GM19328 (cell line): ENCODE data around the gene KCNH3.
"Not testable (repeated sequence)": the region's sequence is repeated elsewhere in the genome, so short reads cannot be mapped to it uniquely, and the experiment has no call there.

ENCODE experiments used
- ATAC-seq: cut with Tn5 transposase; IDR thresholded peaks from one replicate; pipeline ENCODE4 v1.9.1; 2021; ENCODE audit warnings: mild to moderate bottlenecking, moderate library complexity; ENCODE audit not compliant: unreplicated experiment

The KCNH3 gene

GRCh38 chr12:49527361-49528130, 11.3 kb upstream of the KCNH3 start:
- no peak for ATAC-seq

GRCh38 chr12:49529414-49529813, 9.4 kb upstream of the KCNH3 start:
- ATAC-seq, result no peak

- ATAC-seq, result no peak
These were observed 7.1 kb upstream of the KCNH3 start for GRCh38 chr12:49531745-49532144.

- no peak for ATAC-seq
These were observed 5.5 kb upstream of the KCNH3 start for GRCh38 chr12:49533331-49533730.

GRCh38 chr12:49534122-49534521, 4.7 kb upstream of the KCNH3 start:
- ATAC-seq, result not testable (repeated sequence)

GRCh38 chr12:49534731-49535278, 4.0 kb upstream of the KCNH3 start:
- no peak for ATAC-seq

GRCh38 chr12:49535921-49536525, 2.8 kb upstream of the KCNH3 start:
- ATAC-seq, result no peak

- no peak for ATAC-seq
These were observed 2.2 kb upstream of the KCNH3 start for GRCh38 chr12:49536526-49537071.

GRCh38 chr12:49537231-49537751, 1.5 kb upstream of the KCNH3 start:
- ATAC-seq, result no peak

GRCh38 chr12:49537752-49538509, 899 bp upstream of the KCNH3 start:
- no peak for ATAC-seq

- ATAC-seq, result no peak
These were observed 787 bp downstream of the KCNH3 start for GRCh38 chr12:49539406-49540228.

- no peak for ATAC-seq
These were observed 1.7 kb downstream of the KCNH3 start for GRCh38 chr12:49540229-49541139.

GRCh38 chr12:49541140-49541861, 2.5 kb downstream of the KCNH3 start:
- no peak for ATAC-seq

- ATAC-seq, result no peak
These were observed 3.2 kb downstream of the KCNH3 start for GRCh38 chr12:49541911-49542505.

GRCh38 chr12:49542592-49543160, 3.8 kb downstream of the KCNH3 start:
- no peak for ATAC-seq

- no peak for ATAC-seq
These were observed 4.5 kb downstream of the KCNH3 start for GRCh38 chr12:49543221-49543913.
